Activated naive CD8-positive, alpha-beta T cell treated with anti-CD3 and anti-CD28 coated beads, Interleukin-2, amount 50 U/mL, for 16 hours (primary cell): Measurements from ENCODE around the gene NUDT8.
A peak's percentile ranks its signal among the peaks of the same experiment; 100 is the strongest.
"Not testable (repeated sequence)": the region's sequence is repeated elsewhere in the genome, so short reads cannot be mapped to it uniquely, and the experiment has no call there.

Experiments
- DNase-seq: peaks from one replicate; pipeline ENCODE4 v3.0.0-alpha.2; 2020; ENCODE audit warnings: low read depth, low spot score

The NUDT8 gene

GRCh38 chr11:67628710-67629385 is 889 bp downstream of the NUDT8 start:
- no peak for DNase-seq

GRCh38 chr11:67627812-67628624 is 1.7 kb downstream of the NUDT8 start:
- no peak for DNase-seq

GRCh38 chr11:67627441-67627811 is 2.3 kb downstream of the NUDT8 start:
- no peak for DNase-seq

GRCh38 chr11:67626970-67627369 is 2.8 kb downstream of the NUDT8 start:
- DNase-seq: no peak

GRCh38 chr11:67626131-67626833 is 3.5 kb downstream of the NUDT8 start:
- DNase-seq: not testable (repeated sequence)

- not testable (repeated sequence) for DNase-seq
Observed at GRCh38 chr11:67623795-67624194, 5.9 kb downstream of the NUDT8 start.

- DNase-seq: not testable (repeated sequence)
Observed at GRCh38 chr11:67622905-67623304, 6.8 kb downstream of the NUDT8 start.

GRCh38 chr11:67621928-67622327 is 7.8 kb downstream of the NUDT8 start:
- DNase-seq: not testable (repeated sequence)

- not testable (repeated sequence) for DNase-seq
Observed at GRCh38 chr11:67620621-67621020, 9.1 kb downstream of the NUDT8 start.

- not testable (repeated sequence) for DNase-seq
Observed at GRCh38 chr11:67619683-67620618, 9.8 kb downstream of the NUDT8 start.

- not testable (repeated sequence) for DNase-seq
Observed at GRCh38 chr11:67618901-67619659, 10.7 kb downstream of the NUDT8 start.

GRCh38 chr11:67617243-67617953 is 12.3 kb downstream of the NUDT8 start:
- no peak for DNase-seq

- no peak for DNase-seq
Observed at GRCh38 chr11:67616431-67617242, 13.1 kb downstream of the NUDT8 start.

GRCh38 chr11:67615728-67616430 is 13.9 kb downstream of the NUDT8 start:
- no peak for DNase-seq

GRCh38 chr11:67614730-67615714 is 14.7 kb downstream of the NUDT8 start:
- no peak for DNase-seq

GRCh38 chr11:67613960-67614715 is 15.6 kb downstream of the NUDT8 start:
- peak; percentile 54 for DNase-seq
